Pancreas (tissue), 10 donors: ENCODE data around the gene ARHGAP33. TPM values are rescaled to one million over a fixed set of nuclear protein-coding genes. Genes with fewer than 3 reads are reported as not detected.

Experiments used
- ATAC-seq, 4 donors: fragments of 200-7000 bp; cut with Tn5 transposase; one replicate each; pipeline versions ENCODE4 v1.8.0 to v1.9.1; 2020; ENCODE audit warnings: mild to moderate bottlenecking in 4 of 4, moderate library complexity in 4 of 4
- DNase-seq, 6 donors: peaks; one replicate each; pipeline ENCODE4 v3.0.0-alpha.2; 2020
- FAIRE-seq: peaks from 2 replicates; lab custom pipeline; 2012; peaks lifted over from hg19 to GRCh38; lab: Jason Lieb, UNC
- H3K27ac ChIP-seq, 4 donors: fragments of 200-600 bp; sonication (generic); 1 replicate in 3 of 4; 2 replicates in 1 of 4; pipeline versions ENCODE4 v1.5.0 to v1.8.0; 2020
- H3K27me3 ChIP-seq, 4 donors: fragments of 200-600 bp; one replicate each; pipeline ENCODE4 v1.8.0; 2021
- H3K36me3 ChIP-seq, 3 donors: fragments of 200-600 bp; sonication (generic) in 1 of 3; one replicate each; pipeline versions ENCODE4 v1.5.0 to v1.8.0; 2020 to 2021
- H3K4me1 ChIP-seq, 3 donors: fragments of 200-600 bp; one replicate each; pipeline ENCODE4 v1.8.0; 2021
- H3K4me3 ChIP-seq, 4 donors: fragments of 200-600 bp; sonication (generic) in 2 of 4; one replicate each; pipeline versions ENCODE4 v1.5.0 to v1.8.0; 2020 to 2021
- H3K9me3 ChIP-seq, 4 donors: fragments of 200-600 bp; one replicate each; pipeline ENCODE4 v1.8.0; 2021
- WGBS, 2 donors: extraction: QIAGEN DNeasy Blood & Tissue Kit; methylation state at CpG; one replicate each; pipeline ENCODE4 v1.1.7; 2013; 5-methylcytosine and 5-hydroxymethylcytosine counted together
- intact Hi-C, 3 donors: fragments of 100-400 bp; cut with DNase I; formaldehyde crosslinking; loops; one replicate each; pipeline versions ENCODE4 v1.11.1 to v1.14.2; 2022
- polyA plus RNA-seq, 2 donors: library from polyadenylated mRNA; stranded (reverse); fragments of 200-250 nt; gene quantifications; one replicate each; pipeline ENCODE4 v1.2.3, GENCODE V29; 2013
- total RNA-seq, 6 donors: library from RNA; stranded (reverse); fragmentation: NEBNext Ultra II Directional in 4 of 6; extraction: Animal tissue kit (Norgen Biotek cat#: 25700) in 4 of 6; gene quantifications; one replicate each; pipeline versions ENCODE4 v1.2.1 to v1.2.4, GENCODE V29; 2021 to 2023
- TF ChIP-seq, protein P1 (sequence below), 4 donors: fragments of 200-600 bp; sonication (generic) in 3 of 4; IDR thresholded peaks; one replicate each; pipeline versions ENCODE4 v1.5.0 to v1.8.0; 2021; ENCODE audit warnings: antibody characterized with exemption in 4 of 4
- donor health status: healthy with polysubstance abuse.
- donor health status: DM: no; HTN: no; CAD: no; lungs with moderate emphysema.
- donor health status: DM: no; HTN: no; CAD: no.
- donor health status: control.
- donor health status: control.
- donor health status: Bipolar disorder and iron deficiency.
- donor health status: DM: yes; HTN: yes; CAD: no.
- donor health status: DM: no; HTN: no; CAD: no.
- donor health status: DM: no; HTN: no; CAD: no.
- donor health status: DM: yes; HTN: yes; CAD: no.

Gene ARHGAP33
- total and polyA plus RNA-seq, 8 donors = 2.7 to 39.6 (median 10.0) TPM

DNA sequence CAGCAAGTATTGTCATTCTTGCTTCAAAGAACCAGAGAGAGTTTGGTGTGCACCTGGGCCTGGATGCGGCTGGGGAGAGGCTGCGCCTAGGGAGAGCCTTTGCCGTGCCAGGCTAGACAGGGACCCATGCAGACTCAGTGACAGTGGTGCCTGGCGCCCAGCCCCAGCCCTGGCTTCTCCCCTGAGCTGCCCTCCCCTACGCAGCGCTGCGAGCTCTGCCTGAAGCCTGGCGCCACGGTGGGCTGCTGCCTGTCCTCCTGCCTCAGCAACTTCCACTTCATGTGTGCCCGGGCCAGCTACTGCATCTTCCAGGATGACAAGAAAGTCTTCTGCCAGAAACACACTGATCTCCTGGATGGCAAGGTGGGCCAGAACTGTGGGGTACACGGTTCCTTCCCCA is 45.6 kb upstream of the ARHGAP33 start:
- intact Hi-C loops = loop anchor here in 1 of 3 donors (10.0 kb wide), 1 partner anchor 185 kb away; the partner anchor contains the start of gene TMEM147

DNA sequence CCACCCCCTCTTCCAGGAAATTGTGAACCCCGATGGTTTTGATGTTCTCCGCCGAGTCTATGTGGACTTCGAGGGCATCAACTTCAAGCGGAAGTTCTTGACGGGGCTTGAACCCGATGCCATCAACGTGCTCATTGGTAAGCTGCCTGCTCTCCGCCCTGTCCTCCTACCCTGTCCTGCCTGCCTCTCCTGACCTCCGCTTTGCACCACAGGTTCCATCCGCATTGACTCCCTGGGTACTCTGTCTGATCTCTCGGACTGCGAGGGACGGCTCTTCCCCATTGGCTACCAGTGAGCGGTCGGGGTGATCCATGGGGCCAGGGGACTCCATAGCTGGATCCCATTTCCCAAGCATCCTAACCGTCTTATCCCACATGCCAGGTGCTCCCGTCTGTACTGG is 45.0 kb upstream of the ARHGAP33 start:
- H3K27me3 ChIP-seq = no peaks in the 10 kb centered on the region
- H3K27ac ChIP-seq = no peak overlapping the region
- ATAC-seq (no peak), FAIRE-seq (no peak), DNase-seq (no peak)
- no peak overlapping the region for H3K4me3 ChIP-seq
- no peaks in the 10 kb centered on the region for H3K9me3 ChIP-seq
- intact Hi-C loops = no loop called here
- peaks cover 11 to 73% (median 58%) of the 10 kb centered on the region in 3 donors for H3K36me3 ChIP-seq
- TF ChIP-seq, protein P1, sequence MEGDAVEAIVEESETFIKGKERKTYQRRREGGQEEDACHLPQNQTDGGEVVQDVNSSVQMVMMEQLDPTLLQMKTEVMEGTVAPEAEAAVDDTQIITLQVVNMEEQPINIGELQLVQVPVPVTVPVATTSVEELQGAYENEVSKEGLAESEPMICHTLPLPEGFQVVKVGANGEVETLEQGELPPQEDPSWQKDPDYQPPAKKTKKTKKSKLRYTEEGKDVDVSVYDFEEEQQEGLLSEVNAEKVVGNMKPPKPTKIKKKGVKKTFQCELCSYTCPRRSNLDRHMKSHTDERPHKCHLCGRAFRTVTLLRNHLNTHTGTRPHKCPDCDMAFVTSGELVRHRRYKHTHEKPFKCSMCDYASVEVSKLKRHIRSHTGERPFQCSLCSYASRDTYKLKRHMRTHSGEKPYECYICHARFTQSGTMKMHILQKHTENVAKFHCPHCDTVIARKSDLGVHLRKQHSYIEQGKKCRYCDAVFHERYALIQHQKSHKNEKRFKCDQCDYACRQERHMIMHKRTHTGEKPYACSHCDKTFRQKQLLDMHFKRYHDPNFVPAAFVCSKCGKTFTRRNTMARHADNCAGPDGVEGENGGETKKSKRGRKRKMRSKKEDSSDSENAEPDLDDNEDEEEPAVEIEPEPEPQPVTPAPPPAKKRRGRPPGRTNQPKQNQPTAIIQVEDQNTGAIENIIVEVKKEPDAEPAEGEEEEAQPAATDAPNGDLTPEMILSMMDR (IDR thresholded peaks at IDR 0.05) = no peak
- 94 to 95% methylated on average over 18 of the region's 18 CpGs for WGBS, 2 donors
- no peaks in the 10 kb centered on the region for H3K4me1 ChIP-seq

More for the DNA sequence above, 45.6 kb upstream of the ARHGAP33 start:
- peaks cover 11 to 78% (median 63%) of the 10 kb centered on the region in 3 donors for H3K36me3 ChIP-seq
- WGBS, 2 donors = 94 to 96% methylated on average over 11 of the region's 11 CpGs
- no peak for FAIRE-seq
- no peak for ATAC-seq
- H3K27me3 ChIP-seq = no peaks in the 10 kb centered on the region
- no peaks in the 10 kb centered on the region for H3K9me3 ChIP-seq
- no peak overlapping the region for H3K4me3 ChIP-seq
- H3K4me1 ChIP-seq = no peaks in the 10 kb centered on the region
- DNase-seq = peak in 1 of 6 donors; percentile 67
- TF ChIP-seq, protein P1 (IDR thresholded peaks at IDR 0.05) = no peak
- no peak overlapping the region for H3K27ac ChIP-seq

DNA sequence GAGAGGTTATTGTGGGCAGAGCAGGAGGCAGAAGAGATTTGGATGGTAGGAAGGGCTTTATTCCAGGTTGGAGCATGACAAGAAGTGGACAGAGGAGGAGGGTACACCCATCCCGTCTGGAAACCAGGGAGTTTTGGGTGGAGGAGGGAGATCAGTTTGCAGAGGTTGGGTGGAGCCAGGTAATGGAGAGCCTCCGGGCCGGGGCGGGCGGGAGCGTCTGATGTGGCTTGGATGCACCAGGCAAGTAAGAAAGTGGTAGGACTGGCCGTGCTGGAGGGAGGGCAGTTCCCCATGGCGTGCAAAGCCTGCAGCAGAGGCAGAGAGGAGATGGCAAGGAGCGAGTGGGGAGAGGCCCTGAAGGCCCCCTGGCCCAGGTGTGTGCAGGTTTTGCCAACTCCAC is 44.0 kb upstream of the ARHGAP33 start:
- peak in 1 of 6 donors; percentile 55 for DNase-seq
- H3K9me3 ChIP-seq = no peaks in the 10 kb centered on the region
- FAIRE-seq = no peak
- no peak for ATAC-seq
- no peak overlapping the region for H3K27ac ChIP-seq
- TF ChIP-seq, protein P1 (IDR thresholded peaks at IDR 0.05) = no peak
- intact Hi-C loops = no loop called here
- WGBS, 2 donors = 89 to 90% methylated on average over 9 of the region's 9 CpGs
- H3K4me3 ChIP-seq = no peak overlapping the region
- H3K4me1 ChIP-seq = no peaks in the 10 kb centered on the region
- H3K27me3 ChIP-seq = no peaks in the 10 kb centered on the region
- H3K36me3 ChIP-seq = peaks cover 11 to 62% (median 49%) of the 10 kb centered on the region in 3 donors

DNA sequence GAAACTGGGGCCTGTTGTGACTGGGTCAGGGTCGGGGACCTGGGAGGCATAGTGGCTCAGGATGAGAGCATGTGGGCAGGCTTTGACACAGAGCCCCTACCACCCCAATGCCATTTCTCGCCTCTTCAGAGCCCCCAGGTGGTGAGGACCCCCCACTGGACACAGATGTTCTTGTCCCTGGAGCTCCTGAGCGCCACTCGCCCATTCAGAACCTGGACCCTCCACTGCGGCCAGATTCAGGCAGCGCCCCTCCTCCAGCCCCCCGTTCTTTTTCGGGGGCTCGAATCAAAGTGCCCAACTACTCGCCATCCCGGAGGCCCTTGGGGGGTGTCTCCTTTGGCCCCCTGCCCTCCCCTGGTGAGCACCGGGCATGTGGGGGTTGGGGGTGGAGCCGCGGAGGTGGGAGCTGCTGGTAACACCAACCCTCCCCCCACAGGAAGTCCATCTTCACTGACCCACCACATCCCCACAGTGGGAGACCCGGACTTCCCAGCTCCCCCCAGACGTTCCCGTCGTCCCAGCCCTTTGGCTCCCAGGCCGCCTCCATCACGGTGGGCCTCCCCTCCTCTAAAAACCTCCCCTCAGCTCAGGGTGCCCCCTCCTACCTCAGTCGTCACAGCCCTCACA is 43.5 kb upstream of the ARHGAP33 start:
- DNase-seq (peak in 2 of 6 donors; percentile 30 to 60), FAIRE-seq (no peak), ATAC-seq (no peak)
- H3K36me3 ChIP-seq = peaks cover 10 to 62% (median 44%) of the 10 kb centered on the region in 3 donors
- H3K27me3 ChIP-seq = no peaks in the 10 kb centered on the region
- no peaks in the 10 kb centered on the region for H3K4me1 ChIP-seq
- no peaks in the 10 kb centered on the region for H3K9me3 ChIP-seq
- TF ChIP-seq, protein P1 (IDR thresholded peaks at IDR 0.05) = no peak
- H3K27ac ChIP-seq = no peak overlapping the region
- intact Hi-C loops = no loop called here
- 90 to 92% methylated on average over 17 to 21 of the region's 21 CpGs for WGBS, 2 donors
- no peak overlapping the region for H3K4me3 ChIP-seq

DNA sequence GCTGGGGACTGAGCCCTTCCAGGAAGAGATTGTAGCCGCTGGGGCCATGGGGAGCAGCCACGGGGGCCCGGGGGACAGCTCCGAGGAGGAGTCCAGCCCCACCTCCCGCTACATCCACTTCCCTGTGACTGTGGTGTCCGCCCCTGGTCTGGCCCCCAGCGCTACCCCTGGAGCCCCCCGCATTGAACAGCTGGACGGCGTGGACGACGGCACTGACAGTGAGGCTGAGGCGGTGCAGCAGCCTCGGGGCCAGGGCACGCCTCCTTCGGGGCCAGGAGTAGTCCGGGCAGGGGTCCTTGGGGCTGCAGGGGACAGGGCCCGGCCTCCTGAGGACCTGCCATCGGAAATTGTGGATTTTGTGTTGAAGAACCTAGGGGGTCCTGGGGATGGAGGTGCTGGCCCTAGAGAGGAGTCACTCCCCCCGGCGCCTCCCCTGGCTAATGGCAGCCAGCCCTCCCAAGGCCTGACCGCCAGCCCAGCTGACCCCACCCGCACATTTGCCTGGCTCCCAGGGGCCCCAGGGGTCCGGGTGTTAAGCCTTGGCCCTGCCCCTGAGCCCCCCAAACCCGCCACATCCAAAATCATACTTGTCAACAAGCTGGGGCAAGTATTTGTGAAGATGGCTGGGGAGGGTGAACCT is 42.7 kb upstream of the ARHGAP33 start:
- DNase-seq = peak in 1 of 6 donors; percentile 34
- TF ChIP-seq, protein P1 (IDR thresholded peaks at IDR 0.05) = no peak
- Histone ChIP-seq H3K27ac (no peak overlapping the region), H3K36me3 (peaks cover 4 to 57% (median 36%) of the 10 kb centered on the region in 3 donors), H3K4me1 (no peaks in the 10 kb centered on the region), H3K27me3 (no peaks in the 10 kb centered on the region), H3K9me3 (no peaks in the 10 kb centered on the region), H3K4me3 (no peak overlapping the region)
- ATAC-seq = no peak
- FAIRE-seq = no peak
- intact Hi-C loops = no loop called here
- 92% methylated on average over 25 of the region's 25 CpGs for WGBS, 2 donors
